ENCODE measurements around the gene NME1.
A peak's percentile ranks its signal among the peaks of the same experiment; 100 is the strongest.
"Not testable (repeated sequence)": the region's sequence is repeated elsewhere in the genome, so short reads cannot be mapped to it uniquely, and the experiment has no call there.

NME1 gene

DNA sequence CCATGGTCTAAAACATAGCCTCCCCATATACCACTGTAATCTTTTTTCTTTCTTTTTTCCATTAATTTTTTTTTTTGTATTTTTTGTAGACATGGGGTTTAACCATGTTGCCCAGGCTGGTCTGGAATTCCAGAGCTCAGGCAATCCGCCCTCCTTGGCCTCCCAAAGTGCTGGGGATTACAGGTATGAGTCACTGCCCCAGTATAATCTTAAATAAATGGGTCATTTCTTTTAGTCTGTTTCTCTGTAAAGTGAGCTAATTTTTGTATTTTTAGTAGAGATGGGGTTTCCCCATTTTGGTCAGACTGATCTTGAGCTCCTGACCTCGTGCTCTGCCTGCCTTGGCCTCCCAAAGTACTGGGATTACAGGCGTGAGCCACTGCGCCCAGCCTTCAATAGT is 5.7 kb upstream of the NME1 start:
- no peak for DNase-seq

DNA sequence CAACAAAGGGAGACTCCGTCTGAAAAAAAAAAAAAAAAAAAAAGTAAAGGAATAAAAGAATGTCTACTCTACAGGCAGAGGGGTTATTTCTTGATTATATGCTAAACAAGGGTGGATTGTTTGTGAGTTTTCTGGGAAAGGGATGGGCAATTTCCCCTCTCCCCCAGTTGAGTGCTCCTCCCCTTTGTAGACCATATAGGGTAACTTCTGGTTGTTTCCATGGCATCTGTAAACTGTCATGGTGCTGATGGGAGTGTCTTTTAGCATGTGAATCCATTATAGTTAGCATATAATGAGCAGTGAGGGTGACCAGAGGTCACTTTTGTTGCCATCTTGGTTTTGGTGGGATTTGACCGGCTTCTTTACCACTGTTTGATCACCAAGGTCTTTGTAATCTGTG is 4.2 kb upstream of the NME1 start:
- no peak for DNase-seq

DNA sequence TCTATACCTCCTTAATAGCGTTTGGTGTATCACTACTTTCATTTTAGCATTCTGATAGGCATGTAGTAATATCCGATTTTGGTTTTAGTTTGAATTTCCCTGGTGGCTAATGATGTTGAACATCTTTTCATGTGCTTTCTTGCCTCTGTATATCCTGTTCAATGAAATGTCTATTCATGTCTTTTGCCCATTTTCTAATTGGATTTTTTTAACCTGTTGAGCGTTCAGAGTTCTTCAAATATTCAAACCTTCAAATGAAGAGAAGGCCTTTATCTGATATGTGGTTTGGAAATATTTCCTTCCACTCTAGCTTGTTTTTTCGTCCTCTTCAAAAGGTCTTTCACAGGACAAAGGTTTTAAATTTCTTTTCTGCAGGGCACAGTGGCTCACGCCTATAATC is 2.4 kb upstream of the NME1 start:
- no peak for DNase-seq

DNA sequence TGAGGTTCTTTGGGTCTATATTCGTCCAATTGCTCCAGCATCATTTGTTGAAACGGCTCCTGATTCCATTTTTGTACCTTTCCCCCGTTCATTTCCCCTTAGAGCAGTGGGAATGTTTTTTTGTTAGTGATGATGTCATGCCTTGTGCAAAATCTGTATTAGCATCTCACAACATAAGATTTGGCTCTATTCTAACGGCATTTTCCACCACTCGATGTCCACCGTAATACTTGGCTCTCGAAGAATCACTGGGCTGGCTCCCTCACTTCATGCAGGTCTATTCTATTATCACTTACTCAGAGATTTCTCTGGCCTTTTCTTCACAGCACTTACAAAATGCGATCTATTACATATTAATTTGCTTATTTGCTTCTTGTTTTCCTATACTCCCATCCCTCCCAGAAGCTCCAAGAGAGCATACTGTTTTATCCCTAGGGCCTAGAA is 571 bp upstream of the NME1 start:
- DNase-seq = no peak

DNA sequence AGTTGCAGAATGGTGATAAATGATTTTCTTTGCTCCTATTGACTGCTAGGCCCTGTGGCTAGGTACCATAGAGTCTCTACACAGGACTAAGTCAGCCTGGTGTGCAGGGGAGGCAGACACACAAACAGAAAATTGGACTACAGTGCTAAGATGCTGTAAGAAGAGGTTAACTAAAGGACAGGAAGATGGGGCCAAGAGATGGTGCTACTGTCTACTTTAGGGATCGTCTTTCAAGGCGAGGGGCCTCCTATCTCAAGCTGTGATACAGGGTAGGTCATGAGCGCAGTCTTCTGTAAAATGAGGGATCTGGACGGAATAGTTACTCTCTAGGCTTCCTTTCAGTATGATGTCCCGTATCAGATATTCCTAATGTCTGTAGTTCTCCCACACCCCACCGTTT is 817 bp downstream of the NME1 start:
- no peak for DNase-seq

- no peak for DNase-seq
These were observed 2.1 kb downstream of the NME1 start for GRCh38 chr17:51155416-51155815.

- no peak for DNase-seq
These were observed 6.2 kb downstream of the NME1 start for GRCh38 chr17:51159604-51160003.

DNA sequence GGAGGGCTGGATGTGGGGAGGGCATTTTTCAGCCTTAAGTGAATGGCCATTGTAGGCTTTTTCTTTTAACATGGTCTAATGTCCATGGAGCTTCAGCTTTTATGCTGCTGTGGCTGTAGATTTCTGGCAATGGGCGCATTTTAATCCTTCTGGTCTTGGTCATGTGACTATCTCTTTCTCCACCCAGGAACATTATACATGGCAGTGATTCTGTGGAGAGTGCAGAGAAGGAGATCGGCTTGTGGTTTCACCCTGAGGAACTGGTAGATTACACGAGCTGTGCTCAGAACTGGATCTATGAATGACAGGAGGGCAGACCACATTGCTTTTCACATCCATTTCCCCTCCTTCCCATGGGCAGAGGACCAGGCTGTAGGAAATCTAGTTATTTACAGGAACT is 8.2 kb downstream of the NME1 start:
- no peak for DNase-seq

DNA sequence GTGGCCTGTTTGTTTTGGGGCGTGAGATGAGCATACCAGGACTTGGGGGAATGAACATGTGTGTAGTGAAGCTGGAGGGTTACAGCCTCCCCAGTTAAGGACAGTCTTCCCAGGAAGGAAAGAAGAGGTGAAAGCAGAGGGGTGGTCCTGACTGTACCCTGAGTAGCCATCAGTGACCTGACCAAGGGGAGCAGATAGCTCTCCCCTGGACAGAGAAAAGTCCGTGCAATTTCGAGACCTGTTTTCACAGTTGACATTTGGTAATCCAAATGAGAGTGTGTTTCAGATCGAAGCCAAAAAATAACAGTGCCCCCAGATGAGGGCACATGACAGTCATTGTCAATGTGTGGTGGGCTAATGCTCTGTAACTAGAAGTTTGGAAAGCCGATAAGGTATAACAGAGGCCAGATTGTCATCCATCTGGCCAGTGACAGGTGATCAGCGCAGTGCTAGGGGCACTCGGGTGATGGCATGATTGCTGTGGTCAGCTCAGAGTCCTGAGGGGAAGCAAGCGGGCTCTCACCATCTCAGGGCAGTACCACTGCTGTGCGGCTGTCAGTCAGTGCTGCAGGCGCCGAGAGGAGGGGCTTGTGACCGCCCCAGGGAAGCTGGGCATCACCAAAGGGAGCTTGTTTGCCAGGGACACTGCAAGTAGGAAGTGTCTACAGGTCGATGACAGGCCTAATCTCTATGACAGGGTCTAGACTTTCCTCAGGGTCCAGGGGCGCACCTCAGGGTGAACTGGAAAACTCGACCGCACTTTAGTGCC is 11.7 kb downstream of the NME1 start:
- DNase-seq = peak in 1 of 2 donors; percentile 11

DNA sequence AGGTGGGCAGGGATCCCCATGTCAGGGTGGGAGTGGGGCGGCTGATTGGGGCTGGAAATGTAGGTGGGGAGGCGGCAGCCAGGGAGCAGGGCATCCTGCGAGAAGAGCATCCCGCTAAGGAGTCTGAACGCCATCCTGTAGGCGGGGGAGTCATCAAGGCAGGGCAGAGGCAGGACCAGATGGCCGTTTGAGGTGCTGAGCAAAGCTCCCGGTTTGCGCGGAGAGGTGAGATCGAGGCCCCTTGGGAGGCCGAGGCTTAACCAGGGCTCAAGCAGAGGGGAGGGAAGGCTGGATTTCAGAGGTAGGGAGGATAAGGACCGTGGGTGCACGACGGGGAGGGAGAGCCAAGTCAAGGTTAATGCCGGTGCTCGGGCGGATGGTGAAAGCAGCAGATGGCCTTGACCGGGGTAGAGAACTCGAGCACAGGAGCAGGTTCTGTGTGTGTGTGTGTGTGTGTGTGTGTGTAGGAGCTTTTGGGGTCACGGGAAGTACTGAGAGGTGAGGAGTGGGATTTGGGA is 12.4 kb downstream of the NME1 start:
- DNase-seq = peak in 1 of 2 donors; percentile 8

DNA sequence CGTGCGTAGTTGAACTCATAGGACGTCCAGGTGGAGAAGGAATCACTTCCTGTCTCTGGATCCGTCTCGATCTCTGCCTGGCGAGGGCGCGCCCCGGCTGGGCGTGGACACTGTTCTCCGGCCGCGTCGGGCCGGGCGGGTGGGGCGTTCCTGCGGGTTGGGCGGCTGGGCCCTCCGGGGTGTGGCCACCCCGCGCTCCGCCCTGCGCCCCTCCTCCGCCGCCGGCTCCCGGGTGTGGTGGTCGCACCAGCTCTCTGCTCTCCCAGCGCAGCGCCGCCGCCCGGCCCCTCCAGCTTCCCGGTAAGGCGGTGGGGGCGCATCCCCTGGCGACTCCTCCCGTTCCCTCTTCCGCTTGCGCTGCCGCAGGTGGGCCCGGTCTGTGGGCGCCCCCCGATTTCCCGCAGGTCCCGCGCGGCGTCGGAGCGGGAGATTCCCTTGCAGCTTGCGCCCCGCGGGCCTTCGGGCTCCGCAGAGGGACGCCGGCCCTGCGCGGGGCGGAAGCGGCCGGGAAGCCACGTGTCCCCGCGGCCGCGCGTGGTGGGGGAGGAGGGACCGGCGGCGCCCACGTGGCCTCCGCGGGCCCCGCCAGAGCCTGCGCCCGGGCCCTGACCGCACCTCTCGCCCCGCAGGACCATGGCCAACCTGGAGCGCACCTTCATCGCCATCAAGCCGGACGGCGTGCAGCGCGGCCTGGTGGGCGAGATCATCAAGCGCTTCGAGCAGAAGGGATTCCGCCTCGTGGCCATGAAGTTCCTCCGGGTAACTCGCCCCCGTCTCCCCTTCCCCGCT is 13.0 kb downstream of the NME1 start, which contains the start of gene NME2:
NME2 (plus strand) TSS at position 214 of the 789 bp plus-strand sequence; CDS start at position 634, 420 bp downstream.
- DNase-seq = peak; percentile 62 to 72

DNA sequence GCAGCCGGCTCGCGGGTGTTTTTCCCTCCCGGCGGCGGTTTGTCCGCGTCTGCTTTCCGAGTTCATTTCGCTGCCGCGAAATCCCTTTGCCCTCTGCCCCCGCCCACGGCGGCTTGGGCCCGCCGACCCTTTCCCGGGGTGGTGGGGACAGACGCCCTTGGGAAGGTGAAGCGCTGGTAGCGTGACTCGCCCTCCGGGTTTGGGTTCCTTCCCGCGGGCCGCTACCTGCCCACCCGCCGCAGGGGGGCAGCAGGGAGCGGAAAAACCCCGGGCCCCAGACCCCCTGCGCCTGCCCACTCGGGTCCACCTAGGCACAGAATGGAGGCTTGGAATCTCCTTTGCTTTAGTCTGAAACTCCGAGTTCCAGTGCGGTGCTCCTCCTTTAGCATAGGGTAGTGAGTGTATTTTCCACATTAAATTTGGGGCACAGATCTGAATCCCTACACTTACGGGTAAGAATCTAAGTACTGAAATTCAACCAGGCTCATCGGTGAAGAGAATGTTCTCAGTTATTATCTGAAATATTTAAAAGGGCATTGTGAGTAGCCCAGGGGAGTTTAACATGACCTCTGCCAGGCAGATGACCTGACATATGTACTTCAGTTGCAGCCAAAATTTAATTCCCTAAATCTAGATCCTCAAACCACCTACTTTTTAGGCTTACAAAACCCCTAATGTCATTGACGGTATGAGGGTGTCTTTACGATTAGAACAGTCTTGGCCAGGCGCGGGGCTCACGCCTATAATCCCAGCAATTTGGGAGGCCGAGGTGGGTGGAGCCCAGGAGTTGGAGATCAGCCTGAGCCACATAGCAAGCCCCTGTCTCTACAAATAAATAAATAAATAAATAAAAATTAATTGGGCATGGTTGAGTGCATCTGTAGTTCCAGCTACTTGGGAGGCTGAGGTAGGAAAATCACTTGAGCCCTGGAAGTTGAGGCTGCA is 13.9 kb downstream of the NME1 start:
- peak; percentile 73 to 74 for DNase-seq

GRCh38 chr17:51169340-51169739 is 16.0 kb downstream of the NME1 start:
- no peak for DNase-seq

DNA sequence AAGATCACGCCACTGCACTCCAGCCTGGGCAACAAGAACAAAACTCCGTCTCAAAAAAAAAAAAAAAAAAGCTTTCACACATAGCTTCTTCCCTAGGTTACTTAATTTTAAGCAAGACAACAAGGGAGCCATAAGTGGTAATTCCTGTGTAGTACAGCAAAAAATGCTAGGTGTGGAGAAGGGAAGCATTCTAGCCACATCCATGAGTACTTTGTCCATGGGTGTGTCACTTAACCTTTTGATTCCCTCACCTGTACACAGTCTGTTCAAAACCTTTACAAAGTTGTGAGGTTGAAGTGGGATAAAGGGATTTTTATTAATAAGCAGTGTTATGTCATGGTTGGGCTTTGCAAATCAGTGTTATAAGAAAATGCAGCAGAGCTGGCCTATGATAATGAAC is 17.4 kb downstream of the NME1 start:
- no peak for DNase-seq

GRCh38 chr17:51172030-51172429 is 18.7 kb downstream of the NME1 start:
- DNase-seq = not testable (repeated sequence)

- DNase-seq = no peak
These were observed 27.1 kb downstream of the NME1 start for GRCh38 chr17:51180486-51180885.

GRCh38 chr17:51184124-51184523 is 30.8 kb downstream of the NME1 start:
- no peak for DNase-seq

GRCh38 chr17:51185763-51186332 is 32.5 kb downstream of the NME1 start:
- no peak for DNase-seq

DNA sequence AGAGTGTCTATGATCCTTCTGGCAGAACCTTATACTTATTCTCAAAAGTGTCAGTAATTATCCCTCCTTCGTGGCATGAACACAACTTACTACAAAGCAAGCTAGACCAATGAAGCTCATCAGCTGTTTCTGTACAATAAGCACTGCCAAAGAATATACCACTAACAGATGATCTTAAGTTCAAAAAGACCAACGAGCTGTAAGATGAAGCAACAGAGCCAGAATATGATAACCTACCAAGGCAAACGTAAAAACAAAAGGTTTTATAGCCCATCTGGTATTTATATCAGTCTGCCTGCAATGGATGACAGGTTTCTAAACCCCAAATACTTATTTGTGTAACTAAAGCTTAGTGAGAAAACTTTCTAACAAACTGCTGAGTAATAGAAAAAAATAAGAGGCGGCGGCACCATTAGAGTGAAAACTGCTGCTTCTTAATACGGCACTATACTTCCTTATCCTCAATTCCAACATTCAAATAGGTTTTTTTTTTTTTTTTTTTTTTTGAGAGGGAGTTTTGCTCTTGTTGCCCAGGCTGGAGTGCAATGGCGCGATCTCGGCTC is 35.0 kb downstream of the NME1 start:
- DNase-seq = no peak

GRCh38 chr17:51189162-51189561 is 35.8 kb downstream of the NME1 start:
- no peak for DNase-seq

DNA sequence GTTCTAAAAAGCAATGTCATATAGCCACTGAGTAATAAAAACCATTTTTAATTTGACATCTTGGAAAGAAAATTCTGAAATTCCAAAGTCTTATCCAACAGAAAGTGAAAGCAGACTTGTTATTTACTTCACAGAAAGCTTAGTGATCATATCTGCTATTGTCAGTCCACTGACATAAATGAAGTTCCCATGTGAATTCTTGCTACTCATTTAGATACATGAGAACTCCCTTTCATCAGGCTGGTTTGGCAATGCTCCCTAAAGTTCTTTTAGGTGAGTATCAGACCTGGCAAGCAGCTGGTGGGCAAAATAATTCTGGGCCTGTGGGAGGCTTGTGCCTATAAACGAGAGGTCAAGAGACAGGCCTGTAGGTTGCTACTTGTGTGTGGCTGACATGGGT is 36.3 kb downstream of the NME1 start:
- DNase-seq = no peak

DNA sequence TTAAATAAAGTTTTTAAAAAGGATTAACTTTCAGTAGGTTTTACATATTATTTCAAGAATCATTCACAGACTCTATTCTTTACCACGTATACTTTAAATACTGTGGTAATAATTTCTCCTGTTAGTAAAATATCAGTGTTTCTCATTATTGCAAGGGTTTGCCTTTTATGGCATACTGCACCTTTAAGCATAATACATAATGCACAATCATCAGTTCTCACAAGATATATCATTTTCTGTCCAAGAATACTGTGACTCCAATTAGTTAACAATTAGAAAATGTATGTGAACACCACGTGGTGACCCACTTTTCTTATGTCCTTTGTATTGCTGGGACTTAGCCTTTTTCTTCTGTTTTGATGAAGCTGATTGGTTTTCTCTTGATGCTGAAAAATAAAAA is 38.5 kb downstream of the NME1 start:
- DNase-seq = no peak

All from activated CD4-positive, alpha-beta T cell treated with anti-CD3 and anti-CD28 coated beads for 4 hours (primary cell).